Mammary epithelial cell (primary cell): ENCODE results near the gene ZBTB21.

Experiments
- CTCF ChIP-seq, 2 donors: IDR thresholded peaks in 1 of 2; conservative IDR thresholded peaks in 1 of 2; 2 replicates each; pipeline ENCODE4 v1.5.1; 2011 to 2012; ENCODE audit warnings: inconsistent platforms in 2 of 2, low read length in 2 of 2, mild to moderate bottlenecking in 2 of 2, control low read depth in 1 of 2, low read depth in 1 of 2; ENCODE audit not compliant: insufficient read depth in 1 of 2; ENCODE audit errors: extremely low read depth in 1 of 2
- EZH2 ChIP-seq: IDR thresholded peaks from 2 replicates; pipeline ENCODE4 v1.6.1; 2012; ENCODE audit warnings: low read length, inconsistent platforms, borderline replicate concordance

- TF ChIP-seq CTCF (conservative IDR thresholded peaks at IDR 0.05 in 1 of 2, IDR thresholded peaks at IDR 0.05 in 1 of 2; ENCODE audit: extremely low read depth in 1 of 2, insufficient read depth in 1 of 2, low read depth in 1 of 2, low read length in 2 of 2) = no peak
- TF ChIP-seq EZH2 = no peak
These were observed 12.7 kb upstream of the ZBTB21 start for GRCh38 chr21:42022906-42023305.
